T-helper 1 cell (primary cell): ENCODE data around the gene SULT4A1.
"Not testable (repeated sequence)": the region's sequence is repeated elsewhere in the genome, so short reads cannot be mapped to it uniquely, and the experiment has no call there.

Experiments used
- DNase-seq, 5 donors: peaks; one replicate each; pipeline ENCODE4 v3.0.0-alpha.2; 2012 to 2020
- total RNA-seq, 4 donors: gene quantifications; one replicate each; lab custom pipeline; 2026; lab: John Stamatoyannopoulos, UW

Gene SULT4A1
- total RNA-seq, result 0 reads per million in 4 donors

- no peak for DNase-seq
Measured at GRCh38 chr22:43862074-43862881, at the start of gene SULT4A1. TSS of gene SULT4A1 (minus strand) at chr22:43862513. CDS start at chr22:43862382, 131 bp downstream.

GRCh38 chr22:43911351-43911750 is 49.0 kb upstream of the SULT4A1 start:
- DNase-seq, result no peak

GRCh38 chr22:43910178-43910695 is 47.9 kb upstream of the SULT4A1 start:
- DNase-seq, result no peak

- DNase-seq, result no peak
Measured at GRCh38 chr22:43909708-43910107, 47.4 kb upstream of the SULT4A1 start.

- no peak for DNase-seq
Measured at GRCh38 chr22:43905681-43906080, 43.4 kb upstream of the SULT4A1 start.

GRCh38 chr22:43904412-43904811 is 42.1 kb upstream of the SULT4A1 start:
- DNase-seq, result not testable (repeated sequence)

GRCh38 chr22:43903033-43903432 is 40.7 kb upstream of the SULT4A1 start:
- not testable (repeated sequence) for DNase-seq

- no peak for DNase-seq
Measured at GRCh38 chr22:43901976-43902643, 39.8 kb upstream of the SULT4A1 start.

- no peak for DNase-seq
Measured at GRCh38 chr22:43900206-43900605, 37.9 kb upstream of the SULT4A1 start.

GRCh38 chr22:43897751-43898261 is 35.5 kb upstream of the SULT4A1 start:
- no peak for DNase-seq

- DNase-seq, result no peak
Measured at GRCh38 chr22:43895986-43896645, 33.8 kb upstream of the SULT4A1 start.

GRCh38 chr22:43894122-43894521 is 31.8 kb upstream of the SULT4A1 start:
- no peak for DNase-seq

GRCh38 chr22:43893266-43893665 is 31.0 kb upstream of the SULT4A1 start:
- no peak for DNase-seq

- no peak for DNase-seq
Measured at GRCh38 chr22:43892183-43892894, 30.0 kb upstream of the SULT4A1 start.

- DNase-seq, result no peak
Measured at GRCh38 chr22:43891360-43892182, 29.3 kb upstream of the SULT4A1 start, which contains the start of gene PNPLA5. TSS of gene PNPLA5 (minus strand) at chr22:43892013. CDS start at chr22:43891880, 133 bp downstream.

GRCh38 chr22:43890901-43891331 is 28.6 kb upstream of the SULT4A1 start:
- no peak for DNase-seq

GRCh38 chr22:43889860-43890253 is 27.5 kb upstream of the SULT4A1 start:
- DNase-seq, result no peak

GRCh38 chr22:43889201-43889859 is 27.0 kb upstream of the SULT4A1 start:
- DNase-seq, result no peak

- DNase-seq, result no peak
Measured at GRCh38 chr22:43888740-43889139, 26.4 kb upstream of the SULT4A1 start.

GRCh38 chr22:43887391-43887790 is 25.1 kb upstream of the SULT4A1 start:
- no peak for DNase-seq

- no peak for DNase-seq
Measured at GRCh38 chr22:43886231-43886630, 23.9 kb upstream of the SULT4A1 start.
